ENCODE results near the gene NMB.

- no peak for TF ChIP-seq CTCF (IDR thresholded peaks at IDR 0.05)
- TF ChIP-seq POLR2A (IDR thresholded peaks at IDR 0.05) = no peak
These were observed 285 bp downstream of the NMB start for GRCh38 chr15:84657748-84658079.

Measured in thyroid gland (tissue), 4 donors.